Measurements from ENCODE around the gene RNF44. TPM values are rescaled to one million over a fixed set of nuclear protein-coding genes. Genes with fewer than 3 reads are reported as not detected.

RNF44 gene
- 3.4 and 18.5 TPM in 2 replicates for total RNA-seq

DNA sequence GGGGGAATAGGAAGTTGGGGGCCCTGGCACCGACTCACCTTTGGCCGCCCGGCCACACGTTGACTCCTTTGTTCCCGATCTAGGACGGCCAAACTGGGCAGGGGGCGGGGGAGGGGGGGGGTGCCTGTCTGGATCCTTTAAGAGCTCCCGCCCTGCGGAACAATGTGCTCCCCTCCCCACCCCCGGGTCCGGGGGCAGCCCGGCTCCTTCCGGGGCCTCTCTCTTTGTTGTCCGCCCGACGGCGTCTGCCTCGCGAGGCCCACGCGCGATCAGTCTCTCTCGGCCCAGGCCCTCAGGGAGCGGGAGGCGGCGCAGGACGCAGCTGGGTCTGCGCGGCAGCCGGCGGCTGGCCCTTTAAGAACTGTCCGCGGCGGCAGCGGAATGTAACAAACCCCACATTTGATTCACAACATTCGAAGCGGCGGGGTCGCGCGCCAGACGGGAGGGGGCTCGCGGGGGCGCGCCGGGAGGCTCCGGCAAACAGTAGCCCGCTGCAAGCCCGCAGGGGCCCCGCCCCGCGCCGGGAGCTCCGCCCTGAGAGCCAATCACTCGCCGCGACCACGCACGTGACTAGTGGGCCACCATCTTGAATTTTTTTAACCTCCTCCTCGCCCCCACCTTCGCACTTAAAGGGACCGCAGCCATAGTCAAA, at the start of gene RNF44:
RNF44 (minus strand) TSS at position 501 of the 652 bp plus-strand sequence. CDS start 4,930 bp downstream, outside the sequence.

DNA sequence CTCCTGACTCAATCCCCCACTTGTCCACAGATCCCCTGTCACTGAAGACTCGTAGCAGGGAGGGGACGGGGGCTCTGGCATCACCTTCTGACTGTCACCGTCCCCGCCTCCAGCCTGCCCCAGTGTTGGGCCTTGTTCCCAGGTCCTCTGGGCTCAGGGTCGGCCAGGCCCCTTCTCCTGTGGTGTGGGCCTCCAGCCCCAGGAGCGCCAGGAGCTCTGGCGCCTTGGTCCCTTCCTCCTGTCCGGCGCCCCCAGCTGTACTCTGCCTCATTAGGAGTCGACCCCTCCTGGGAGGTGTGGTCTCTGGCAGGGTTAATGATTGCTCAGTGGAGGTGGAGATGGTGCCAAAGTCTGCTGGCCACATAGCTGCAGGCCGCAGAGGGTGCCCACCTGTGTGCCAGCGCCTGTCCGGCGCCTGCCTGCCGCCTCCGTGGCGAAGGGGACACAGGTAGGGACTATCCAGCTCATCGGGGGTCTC, 11.8 kb upstream of the RNF44 start, which contains the start of gene CDHR2:
CDHR2 (plus strand) TSS at position 376 of the 478 bp plus-strand sequence. CDS start 16,011 bp downstream, outside the sequence.

Other genes with a start within 250 kb of the RNF44 start
- 91.2 and 101 TPM in 2 replicates for gene KIAA1191, start 175.6 kb downstream of the RNF44 start, total RNA-seq
- 3.4 and 9.6 TPM in 2 replicates for gene ARL10, start 171.9 kb downstream of the RNF44 start, total RNA-seq
- gene NOP16, start 148.8 kb downstream of the RNF44 start, total RNA-seq: 25.0 and 26.7 TPM in 2 replicates
- 26.3 and 32.5 TPM in 2 replicates for gene HIGD2A, start 148.7 kb downstream of the RNF44 start, total RNA-seq
- 184 and 252 TPM in 2 replicates for gene CLTB, start 120.9 kb downstream of the RNF44 start, total RNA-seq
- gene FAF2, start 89.0 kb downstream of the RNF44 start, total RNA-seq: 49.6 and 56.2 TPM in 2 replicates
- under 0.01 and 0.43 TPM in 2 replicates for gene CDHR2, start 11.9 kb upstream of the RNF44 start, total RNA-seq
- 3.1 and 5.1 TPM in 2 replicates for gene GPRIN1, start 72.8 kb upstream of the RNF44 start, total RNA-seq
- 0.34 TPM in 1 of 2 replicates, not detected in the other for gene SNCB, start 93.1 kb upstream of the RNF44 start, total RNA-seq
- gene EIF4E1B, start 93.3 kb upstream of the RNF44 start, total RNA-seq: not detected in 2 replicates
- gene TSPAN17, start 110.1 kb upstream of the RNF44 start, total RNA-seq: 35.5 and 45.9 TPM in 2 replicates